ENCODE results near the gene NKRF.

NKRF gene

DNA sequence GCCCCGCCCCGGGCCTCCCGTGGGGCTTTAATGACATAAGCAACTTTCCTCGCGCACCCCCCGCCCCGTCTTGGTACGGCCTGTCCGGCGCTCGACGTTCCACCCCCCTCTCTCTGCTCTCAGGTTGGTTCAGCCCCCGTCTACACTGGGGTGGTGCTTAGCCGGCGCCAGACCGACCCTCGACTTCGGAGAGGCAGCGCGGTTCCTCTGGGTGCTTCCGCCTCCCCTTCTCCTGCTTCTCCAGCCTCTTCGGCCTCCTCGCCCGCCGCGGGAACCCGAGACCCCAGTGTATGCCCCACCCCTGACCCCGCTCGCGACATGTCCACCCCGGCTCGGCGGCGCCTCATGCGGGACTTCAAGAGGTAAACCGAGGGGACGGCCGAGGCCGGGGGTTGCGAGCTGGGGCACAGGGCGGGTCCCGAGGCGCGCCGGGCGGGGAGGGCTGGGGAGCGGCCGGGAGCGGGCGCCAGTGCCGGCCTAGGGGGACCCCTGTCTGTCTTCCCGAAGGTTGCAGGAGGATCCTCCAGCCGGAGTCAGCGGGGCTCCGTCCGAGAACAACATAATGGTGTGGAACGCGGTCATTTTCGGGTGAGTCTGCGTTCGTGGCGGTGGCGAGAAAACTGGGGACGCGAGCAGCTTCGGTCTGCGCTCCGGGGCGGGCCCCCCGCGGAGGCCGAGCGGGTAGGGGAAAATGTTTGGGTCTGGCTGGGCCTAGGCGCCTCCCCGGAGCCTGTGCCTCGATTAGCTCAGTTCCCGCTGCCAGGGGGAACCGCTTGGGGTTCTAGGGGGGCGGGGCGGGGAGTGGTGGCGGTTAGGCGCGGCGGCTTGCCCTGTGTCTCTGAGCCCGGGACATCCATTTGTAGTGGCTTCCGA, 31.6 kb downstream of the NKRF start, which contains the start of gene UBE2A:
UBE2A (plus strand) TSS at position 170 of the 873 bp plus-strand sequence; CDS start at position 319, 149 bp downstream.
- TF ChIP-seq, protein P1, sequence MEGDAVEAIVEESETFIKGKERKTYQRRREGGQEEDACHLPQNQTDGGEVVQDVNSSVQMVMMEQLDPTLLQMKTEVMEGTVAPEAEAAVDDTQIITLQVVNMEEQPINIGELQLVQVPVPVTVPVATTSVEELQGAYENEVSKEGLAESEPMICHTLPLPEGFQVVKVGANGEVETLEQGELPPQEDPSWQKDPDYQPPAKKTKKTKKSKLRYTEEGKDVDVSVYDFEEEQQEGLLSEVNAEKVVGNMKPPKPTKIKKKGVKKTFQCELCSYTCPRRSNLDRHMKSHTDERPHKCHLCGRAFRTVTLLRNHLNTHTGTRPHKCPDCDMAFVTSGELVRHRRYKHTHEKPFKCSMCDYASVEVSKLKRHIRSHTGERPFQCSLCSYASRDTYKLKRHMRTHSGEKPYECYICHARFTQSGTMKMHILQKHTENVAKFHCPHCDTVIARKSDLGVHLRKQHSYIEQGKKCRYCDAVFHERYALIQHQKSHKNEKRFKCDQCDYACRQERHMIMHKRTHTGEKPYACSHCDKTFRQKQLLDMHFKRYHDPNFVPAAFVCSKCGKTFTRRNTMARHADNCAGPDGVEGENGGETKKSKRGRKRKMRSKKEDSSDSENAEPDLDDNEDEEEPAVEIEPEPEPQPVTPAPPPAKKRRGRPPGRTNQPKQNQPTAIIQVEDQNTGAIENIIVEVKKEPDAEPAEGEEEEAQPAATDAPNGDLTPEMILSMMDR (IDR thresholded peaks at IDR 0.05; ENCODE audit: low read depth, low read length), result peak; percentile 32
- DNase-seq (ENCODE audit: extremely low read depth, low read depth), result peak; percentile 84

DNA sequence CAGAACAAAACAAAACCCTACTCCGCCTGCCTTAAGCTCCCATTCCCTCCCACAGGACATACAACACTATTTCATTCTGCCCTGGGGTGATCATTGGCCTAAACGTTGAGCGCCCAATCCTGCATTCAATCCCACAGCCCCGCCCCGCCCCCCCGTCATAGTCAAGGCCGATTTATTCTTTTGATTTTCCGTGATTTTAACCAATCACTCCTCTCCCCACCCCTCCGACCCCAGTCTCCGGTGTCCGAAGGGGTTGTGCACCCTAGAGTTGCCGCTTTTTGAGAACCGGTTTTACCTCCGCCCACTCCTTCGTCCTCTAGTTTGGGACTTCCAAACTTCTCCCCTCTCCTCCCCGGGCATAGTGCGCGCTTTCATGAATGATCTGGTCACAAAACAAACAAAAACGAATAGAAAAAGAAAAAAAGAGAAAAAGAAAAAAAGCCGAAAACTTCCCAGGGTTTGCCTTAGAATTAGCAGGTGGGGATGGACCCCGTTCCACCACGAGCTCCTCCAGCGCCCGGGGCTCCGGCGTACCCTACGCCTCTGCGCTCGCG, 32.3 kb downstream of the NKRF start:
- no peak for DNase-seq (ENCODE audit: extremely low read depth, low read depth)
- TF ChIP-seq, protein P1 (IDR thresholded peaks at IDR 0.05; ENCODE audit: low read depth, low read length), result no peak

DNA sequence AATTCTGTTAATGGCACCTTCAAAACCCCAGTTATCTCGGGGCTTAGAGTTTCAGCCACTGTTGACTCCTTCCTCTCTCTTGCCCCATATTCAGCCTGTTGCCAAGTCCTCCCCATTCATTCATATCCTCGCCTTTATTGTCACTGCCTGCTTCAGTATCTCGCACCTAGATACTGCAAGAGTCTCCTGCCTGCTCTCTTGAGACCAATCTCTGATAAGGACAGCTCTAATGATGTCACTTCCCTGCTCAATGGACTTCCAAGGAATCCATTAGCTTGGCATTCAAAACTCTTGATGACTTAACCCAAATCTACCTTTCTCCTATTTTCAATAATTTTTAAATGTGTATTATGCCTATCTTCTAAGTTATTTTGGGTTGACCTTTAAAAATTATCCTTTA, 33.0 kb downstream of the NKRF start:
- DNase-seq (ENCODE audit: extremely low read depth, low read depth), result no peak
- TF ChIP-seq, protein P1 (IDR thresholded peaks at IDR 0.05; ENCODE audit: low read depth, low read length), result no peak

- TF ChIP-seq, protein P1 (IDR thresholded peaks at IDR 0.05; ENCODE audit: low read depth, low read length), result no peak
- no peak for DNase-seq (ENCODE audit: extremely low read depth, low read depth)
These were observed 35.8 kb downstream of the NKRF start for GRCh38 chrX:119570351-119570835.

- TF ChIP-seq, protein P1 (IDR thresholded peaks at IDR 0.05; ENCODE audit: low read depth, low read length), result no peak
- peak; percentile 67 for DNase-seq (ENCODE audit: extremely low read depth, low read depth)
These were observed 41.0 kb downstream of the NKRF start, which contains the start of gene STEEP1 for GRCh38 chrX:119565107-119565663. TSS of gene STEEP1 (minus strand) at chrX:119565409. CDS start at chrX:119565355, 54 bp downstream.

GRCh38 chrX:119552508-119552907, 53.7 kb downstream of the NKRF start:
- TF ChIP-seq, protein P1 (IDR thresholded peaks at IDR 0.05; ENCODE audit: low read depth, low read length), result no peak
- DNase-seq (ENCODE audit: extremely low read depth, low read depth), result no peak

Measured in AG09319 (cell line).